NCI-H1930 (cell line): Measurements from ENCODE around the gene GLB1L3.
"Not testable (repeated sequence)": the region's sequence is repeated elsewhere in the genome, so short reads cannot be mapped to it uniquely, and the experiment has no call there.

Experiments used
- DNase-seq, 2 experiments: peaks; one replicate each; lab custom pipeline; 2025; lab: John Stamatoyannopoulos, UW

Gene GLB1L3

DNA sequence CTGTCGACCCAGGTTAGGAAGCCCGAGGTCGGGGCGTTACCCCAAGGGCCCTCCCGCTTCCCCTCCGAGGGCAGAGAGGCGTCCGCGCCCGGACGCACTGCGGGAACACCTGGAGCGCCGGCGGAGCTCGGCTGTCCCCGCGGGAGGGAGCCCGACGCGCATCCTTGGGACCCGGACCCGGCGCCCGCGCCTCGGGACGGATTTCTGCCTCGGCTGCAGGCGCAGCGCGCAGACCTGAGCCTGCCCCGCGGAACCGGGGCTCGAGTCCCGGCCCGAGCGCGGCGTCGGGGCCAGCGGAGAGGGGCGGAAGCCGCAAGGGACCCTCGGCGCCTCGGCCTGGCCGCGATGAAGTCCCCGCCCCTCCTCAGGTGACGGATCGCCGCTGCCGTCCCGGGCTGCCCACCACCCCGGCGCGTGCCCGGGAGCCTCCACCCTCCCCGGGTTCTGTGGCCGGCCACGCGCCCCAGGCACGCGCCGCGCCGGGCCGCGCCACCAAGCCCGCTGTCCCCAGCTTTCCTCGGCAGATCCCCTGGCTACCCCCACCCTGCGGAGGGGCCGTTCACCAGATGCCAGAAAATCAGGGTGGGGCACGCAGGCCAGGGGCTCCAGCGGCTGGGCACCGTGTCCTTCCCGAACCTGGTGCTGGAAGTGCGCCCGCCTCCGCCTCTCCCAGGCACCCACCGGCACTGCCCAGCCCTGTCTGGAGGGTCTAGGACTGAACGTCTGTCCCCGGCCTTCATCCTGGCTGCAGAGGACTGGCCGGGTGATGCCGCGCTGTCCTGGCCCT, 410 bp downstream of the GLB1L3 start:
- no peak for DNase-seq

DNA sequence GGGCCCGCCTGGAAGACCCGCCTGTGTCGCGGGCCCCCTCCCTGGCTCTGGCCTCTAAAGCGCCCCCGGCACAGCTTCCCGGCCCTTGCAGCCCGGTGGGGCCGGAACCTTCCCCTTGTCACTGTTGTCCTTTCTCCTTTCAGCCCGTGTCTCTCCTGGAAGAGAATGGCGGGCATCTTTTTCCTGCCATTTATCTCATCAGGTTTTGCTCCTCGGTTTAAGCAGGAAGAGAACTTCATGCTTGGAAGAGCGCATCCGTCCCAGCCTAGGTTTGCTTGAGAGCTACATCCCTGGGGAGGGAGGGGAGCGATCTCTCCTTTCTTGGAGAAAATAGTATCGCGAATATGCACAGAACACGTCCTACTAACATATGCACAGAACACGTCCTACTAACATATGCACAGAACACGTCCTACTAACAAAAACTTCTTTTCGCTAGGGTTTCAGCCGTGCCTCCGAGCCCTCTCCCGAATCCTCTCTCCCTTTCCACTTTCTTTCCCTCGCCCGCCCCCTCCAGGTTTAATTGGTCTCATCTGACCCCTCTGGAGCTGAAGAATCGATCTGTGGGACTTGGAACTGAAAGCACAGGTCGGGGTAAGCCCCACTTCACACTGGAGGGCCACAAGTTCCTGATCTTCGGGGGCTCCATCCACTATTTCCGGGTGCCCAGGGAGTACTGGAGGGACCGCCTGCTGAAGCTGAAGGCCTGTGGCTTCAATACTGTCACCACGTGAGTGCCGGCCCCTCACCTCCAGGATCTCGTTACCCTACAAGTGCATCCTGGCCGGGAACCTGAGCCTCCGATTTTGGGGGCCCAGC, 1.2 kb downstream of the GLB1L3 start:
- no peak for DNase-seq

DNA sequence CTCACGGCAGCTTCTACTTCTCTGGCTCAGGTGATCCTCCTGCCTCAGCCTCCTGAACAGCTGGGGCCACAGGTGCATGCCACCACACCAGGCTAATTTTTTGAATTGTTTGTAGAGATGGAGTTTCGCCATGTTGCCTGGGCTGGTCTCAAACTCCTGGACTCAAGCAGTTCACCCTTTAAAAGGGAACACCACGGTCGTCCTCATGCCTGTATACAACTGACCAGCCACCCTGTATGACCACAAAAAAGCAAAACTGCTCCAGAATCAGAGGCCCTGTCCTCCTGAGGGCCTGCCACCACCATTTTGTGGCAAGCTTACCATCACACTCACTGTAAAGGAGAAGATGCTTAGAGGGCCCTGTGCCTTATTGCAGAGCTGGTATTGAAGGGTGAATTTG, 2.2 kb downstream of the GLB1L3 start:
- no peak for DNase-seq

DNA sequence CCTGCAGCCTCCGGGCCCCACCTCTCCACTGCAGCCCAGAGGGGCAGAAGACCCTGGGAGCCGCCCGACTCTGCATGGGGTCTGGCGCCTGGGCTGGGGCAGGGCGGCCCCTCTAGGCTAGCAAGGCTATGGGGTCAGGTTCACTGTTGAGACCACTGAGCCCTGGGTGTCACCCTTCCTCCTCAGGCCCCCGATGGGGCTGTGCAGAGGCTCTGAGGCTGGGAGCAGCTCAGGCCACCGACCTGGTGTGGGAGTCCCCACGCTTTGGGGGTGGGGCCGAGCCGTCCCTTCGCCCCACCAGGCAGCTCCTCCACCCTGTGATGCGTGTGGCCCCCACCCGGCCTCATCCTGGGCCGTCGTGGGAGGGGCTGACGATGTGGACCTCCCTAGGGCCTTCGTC, 5.5 kb downstream of the GLB1L3 start:
- not testable (repeated sequence) for DNase-seq

DNA sequence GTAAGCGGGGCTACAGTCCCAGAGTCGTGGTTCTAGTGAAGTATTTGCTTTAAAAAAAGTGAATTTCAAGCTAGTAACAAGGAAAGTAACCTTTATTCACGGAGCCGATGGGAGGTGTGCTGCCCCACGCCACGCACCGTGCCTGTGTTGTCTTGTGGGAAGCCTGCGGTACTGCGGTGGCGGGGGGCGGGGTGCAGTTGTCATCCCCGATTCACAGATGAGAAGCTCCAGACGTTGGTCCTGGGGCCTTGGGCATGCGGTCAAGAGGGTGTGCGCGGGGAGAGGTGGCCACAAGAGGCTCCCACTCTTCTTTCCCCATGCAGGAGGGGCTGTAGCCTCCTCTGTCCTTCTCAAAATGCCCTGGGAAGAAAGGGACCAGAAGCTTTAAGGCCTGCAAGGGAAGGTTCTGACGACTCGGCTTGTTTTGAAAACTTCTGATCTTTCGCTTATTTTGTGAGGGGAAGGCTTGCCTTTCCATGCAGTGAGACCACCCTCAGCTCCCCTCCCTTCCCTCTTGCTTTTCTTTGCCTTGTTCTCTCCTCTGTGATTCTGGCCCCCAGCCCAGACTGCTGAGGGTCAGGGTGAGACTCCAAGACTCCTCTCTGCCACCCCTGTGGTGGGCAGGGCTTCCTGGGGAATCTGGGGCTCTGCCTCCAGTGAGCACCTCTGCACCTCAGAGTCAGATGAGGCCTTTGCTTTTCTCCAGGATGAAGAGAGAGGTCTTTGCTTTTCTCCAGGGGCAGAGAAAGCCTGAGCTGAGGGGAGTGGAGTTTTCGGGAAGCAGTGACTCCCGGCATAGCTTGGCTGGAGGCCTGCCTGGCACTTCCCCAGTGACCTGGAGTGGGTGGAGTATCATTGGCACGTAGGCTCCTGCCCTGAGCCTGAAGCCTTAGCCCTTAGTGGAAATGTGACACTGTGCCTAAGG, 6.2 kb downstream of the GLB1L3 start:
- DNase-seq: no peak

DNA sequence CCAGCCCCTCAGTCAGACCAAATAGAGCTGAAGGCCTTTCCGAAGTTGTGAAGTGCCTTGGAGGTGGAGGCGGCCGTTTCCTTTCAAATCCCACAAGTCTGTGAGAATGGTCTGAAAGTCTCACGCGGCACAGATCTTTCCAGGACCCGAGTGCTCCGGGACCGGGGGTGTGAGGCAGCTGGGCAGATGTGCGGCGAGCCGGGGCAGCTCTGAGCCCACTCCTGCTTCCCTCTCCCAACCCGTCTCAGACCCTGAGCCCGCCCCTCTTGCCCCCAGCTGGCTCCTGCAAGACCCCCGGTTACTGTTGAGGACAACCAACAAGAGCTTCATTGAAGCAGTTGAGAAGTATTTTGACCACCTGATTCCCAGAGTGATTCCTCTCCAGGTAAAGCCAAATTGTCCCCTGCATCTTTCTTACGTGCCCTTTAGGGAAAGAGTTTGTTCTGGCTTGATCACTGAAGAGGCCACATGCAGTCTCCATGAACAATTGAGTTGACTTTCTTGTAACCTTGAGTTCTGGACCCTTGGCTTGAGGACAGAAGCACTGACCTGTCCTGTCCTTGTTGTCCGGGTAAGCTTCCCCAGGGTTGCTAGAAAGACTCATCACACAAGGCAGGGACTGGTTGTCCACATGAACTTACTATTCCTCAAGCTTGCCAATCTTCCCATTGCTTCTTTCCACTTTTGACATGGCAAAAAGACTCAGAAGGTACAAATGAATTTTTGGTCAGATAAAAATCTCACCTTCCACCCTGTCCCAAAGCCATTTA, 7.5 kb downstream of the GLB1L3 start:
- no peak for DNase-seq

DNA sequence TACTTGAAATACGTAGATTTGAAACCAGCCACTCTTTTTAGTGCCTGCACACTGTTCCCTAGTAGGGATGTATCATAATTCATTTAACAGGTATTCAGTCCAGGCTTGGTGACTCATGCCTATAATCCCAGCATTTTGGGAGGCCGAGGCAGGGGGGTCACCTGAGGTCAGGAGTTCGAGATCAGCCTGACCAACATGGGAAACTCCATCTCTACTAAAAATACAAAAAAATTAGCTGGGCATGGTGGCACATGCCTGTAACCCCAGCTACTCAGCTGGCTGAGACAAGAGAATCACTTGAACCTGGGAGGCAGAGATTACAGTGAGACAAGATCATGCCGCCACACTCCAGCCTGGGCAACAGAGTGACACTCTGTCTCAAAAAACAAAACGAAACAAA, 8.2 kb downstream of the GLB1L3 start:
- DNase-seq: not testable (repeated sequence)

DNA sequence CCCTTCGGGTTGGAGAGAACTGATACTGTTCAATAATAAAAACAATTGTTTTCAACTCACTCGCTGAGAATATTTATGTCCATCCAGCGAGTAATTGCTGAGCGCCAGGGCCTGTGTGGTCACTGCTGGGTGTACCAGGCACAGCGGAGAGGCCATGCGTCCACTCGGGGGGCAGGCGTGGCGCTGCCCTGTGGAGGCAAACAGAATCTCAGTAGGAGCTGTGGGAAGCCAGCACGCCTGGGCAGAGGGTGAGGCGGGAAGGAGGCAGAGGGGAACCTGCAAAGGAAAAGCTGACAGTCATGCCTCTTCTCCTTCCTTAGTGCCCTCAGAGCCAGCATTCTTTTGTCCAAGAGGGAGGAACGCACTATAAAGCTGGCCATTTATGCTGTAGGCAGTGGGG, 11.4 kb downstream of the GLB1L3 start:
- DNase-seq: no peak

DNA sequence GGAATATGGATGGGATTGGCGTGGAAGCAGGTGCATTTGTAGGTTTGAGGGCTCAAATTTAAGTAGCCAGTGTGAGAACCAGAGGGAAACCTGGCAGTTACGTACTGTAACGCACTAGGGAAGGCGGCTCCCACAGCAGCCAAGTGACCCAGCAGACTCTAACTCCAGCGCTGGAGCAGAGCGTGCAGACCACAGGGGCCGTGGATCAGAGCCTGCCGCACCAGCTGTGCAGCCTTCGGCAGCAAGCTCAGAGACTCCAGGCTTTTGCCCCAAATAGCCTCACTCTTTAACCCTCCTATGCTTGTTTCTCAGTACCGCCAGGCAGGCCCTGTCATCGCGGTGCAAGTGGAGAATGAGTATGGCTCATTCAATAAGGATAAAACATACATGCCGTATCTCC, 12.3 kb downstream of the GLB1L3 start:
- no peak for DNase-seq

DNA sequence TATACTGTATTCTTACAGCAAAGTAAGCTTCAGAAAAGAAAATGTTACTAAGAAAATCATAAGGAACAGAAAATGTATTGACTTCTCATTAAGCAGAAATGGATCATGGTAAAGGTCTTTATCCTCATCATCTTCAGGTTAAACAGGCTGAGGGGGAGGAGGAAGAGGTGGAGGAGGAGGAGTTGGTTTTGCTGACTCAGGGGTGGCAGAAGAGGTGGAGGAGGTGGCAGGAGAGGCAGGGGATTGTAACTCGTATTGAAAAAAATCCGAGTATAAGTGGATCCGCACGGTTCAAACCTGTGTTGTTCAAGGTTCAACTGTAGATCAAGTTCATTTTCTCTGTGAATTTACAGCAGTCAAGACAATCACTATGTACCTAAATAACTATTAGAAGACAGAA, 13.0 kb downstream of the GLB1L3 start:
- no peak for DNase-seq

DNA sequence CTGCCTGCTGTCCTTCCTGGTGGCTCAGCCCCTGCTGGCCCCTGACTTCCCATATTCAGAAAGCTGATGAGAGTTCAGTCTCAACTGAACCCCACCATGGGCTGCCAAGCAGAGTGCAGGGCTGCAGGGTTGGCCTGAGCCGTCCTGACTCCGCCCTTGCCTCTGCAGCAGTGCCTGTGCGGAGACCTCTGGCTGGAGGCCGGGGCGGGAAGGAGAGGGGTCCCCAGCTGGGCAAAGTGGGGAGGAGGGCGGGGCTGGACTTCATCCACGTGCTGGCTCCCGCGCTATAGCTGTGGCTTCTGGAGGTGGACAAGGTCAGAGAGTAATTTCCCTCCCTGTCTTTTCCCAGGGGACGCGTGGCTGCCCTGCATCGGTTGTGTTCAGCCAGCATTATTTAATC, 13.6 kb downstream of the GLB1L3 start:
- DNase-seq: no peak

DNA sequence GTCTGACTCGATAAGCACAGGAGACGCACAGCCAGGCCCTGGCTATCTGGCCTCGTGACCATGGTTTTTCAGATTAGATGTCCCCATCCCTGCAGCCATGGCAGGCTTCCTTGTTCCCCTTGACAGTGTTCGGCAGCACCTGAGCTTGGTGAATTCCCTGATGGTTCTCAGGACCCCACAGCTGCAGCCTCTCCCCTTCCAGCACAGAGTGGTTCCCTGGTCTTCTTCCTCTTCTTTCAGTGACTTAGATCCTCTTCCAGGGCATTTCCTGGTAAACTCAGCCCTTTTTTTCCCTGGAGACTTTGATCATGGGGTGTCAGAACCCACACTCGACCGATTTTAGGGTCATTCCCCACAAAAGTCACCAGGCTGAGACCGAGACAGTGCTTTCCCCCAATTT, 14.5 kb downstream of the GLB1L3 start:
- no peak for DNase-seq

DNA sequence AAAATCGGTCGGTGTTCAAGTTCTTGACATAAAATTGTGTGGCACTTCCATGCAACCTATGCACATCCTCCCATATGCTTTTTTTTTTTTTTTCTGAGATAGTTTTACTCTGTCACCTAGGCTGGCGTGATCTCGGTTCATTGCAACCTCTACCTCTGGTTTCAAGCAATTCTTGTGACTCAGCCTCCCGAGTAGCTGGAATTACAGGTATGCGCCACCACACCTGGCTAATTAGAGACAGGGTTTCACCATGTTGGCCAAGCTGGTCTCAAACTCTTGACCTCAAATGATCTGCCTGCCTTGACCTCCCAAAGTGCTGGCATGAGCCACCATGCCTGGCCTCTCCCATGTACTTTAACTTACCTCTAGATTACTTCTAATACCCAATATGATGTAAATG, 15.0 kb downstream of the GLB1L3 start:
- DNase-seq: no peak

DNA sequence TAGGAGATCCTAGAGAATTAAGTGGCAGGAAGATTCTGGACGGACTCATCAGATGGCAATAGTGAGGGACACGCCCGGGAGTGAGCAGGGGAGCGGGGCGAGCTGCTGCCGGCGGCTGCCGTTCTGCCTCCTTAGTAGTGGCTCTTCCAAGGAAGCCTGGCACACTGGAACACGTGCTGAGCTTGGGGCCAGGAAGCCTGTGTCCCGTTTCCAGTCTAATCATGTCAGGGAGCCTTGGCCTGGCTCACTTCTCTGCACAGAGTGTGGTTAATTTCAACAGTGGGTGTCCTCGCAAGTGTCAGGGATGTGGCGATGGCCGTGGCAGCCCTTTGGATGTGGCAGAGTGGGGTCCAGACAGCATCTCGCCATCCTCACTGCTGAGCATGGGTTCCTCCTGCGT, 16.5 kb downstream of the GLB1L3 start:
- no peak for DNase-seq

DNA sequence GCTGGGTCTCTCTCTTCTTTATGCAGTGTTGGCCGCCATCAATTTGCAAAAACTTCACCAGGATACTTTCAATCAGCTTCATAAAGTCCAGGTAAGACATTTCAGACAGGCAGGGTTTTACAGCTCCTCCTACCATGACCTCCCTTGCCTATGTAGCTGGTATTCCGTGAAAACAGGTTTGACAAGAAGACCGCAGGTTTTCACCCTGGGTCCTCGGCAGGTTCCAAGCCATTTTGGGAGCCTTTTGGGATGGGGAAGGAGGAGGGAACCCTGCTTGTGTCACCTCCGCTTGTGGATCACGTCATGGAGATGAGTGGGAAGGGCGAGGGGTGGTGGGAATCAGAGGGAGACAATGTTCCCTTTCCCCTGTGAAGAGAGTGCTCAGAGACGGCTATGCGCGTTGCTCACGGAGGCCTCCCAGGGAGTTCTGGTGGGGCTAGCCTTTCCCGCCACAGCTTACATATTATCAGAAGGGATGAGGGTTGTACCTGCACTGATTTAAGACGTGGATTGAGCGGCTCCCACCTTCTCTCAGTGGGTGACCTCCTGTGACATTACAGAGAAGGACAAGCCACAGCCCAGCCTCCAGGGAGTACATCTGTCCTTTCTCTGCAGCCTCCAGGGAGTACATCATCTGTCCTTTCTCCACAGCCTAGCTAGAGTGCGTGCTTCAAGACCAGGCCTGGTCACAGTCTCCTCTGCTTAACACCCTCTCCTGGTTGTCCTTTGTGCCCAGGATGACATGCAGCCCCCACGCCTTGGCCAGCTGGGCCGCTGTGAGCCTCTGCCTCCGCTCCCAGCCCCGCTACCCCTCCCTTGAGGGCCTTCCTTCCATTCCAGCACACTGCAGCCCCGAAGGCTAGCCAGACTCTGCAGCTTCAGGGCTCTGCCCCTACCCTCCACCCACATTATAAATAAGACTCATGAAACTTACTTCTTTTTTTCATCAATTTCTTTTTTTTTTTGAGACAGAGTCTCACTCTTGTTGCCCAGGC, 17.2 kb downstream of the GLB1L3 start:
- no peak for DNase-seq

DNA sequence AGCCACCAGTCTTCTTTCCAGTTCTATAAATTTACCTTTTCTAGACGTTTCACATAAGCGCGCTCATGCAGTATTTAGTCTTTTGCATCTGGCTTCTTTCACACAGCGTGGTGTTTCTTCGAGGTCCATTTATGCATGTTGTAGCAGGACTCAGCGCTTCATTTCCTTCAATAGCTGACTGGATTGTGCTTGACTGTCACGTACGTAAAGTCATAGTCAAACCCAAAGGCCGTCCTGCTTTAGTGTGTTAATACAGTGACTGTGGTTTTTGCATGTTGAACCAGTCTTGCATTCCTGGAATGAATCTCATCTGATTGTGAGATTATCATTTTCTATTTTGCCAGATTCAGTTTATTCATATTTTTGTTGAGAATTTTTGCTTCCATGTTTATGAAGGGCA, 18.5 kb downstream of the GLB1L3 start:
- no peak for DNase-seq

DNA sequence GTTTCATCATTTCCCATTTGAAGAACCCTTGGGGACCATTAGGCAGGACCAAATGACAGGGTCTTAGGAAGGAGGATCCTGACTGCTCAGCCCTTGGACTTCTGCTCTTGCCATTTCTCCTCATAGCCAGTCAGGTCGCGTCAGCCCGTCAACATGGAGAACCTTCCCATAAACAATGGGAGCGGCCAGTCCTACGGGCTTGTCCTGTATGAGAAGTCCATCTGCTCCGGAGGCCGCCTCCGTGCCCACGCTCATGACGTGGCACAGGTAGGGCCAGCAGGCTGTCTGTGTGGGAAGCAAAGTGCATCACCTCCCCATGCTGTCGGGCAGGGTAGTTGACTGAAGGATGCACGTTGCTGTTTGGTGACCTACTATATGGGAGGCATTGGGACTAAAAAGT, 36.0 kb downstream of the GLB1L3 start:
- DNase-seq: no peak

DNA sequence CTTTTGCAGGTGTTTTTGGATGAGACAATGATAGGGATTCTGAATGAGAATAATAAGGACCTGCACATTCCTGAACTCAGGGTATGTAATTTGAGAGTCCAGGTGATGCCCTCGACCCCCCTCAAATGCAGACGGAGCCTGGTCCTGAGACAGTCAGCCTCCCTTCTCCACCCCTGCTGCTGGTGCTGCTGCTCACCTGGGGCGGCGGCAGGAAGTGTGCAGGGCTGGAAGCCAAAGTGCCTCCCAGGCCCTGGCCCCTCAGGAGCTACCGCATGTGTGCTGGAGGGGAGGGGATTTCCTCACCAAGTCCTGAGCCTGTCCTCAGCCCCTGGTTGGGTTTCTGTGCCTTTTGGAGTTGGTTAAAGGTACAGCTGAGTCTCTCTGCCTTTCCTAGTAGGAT, 36.6 kb downstream of the GLB1L3 start:
- DNase-seq: no peak

DNA sequence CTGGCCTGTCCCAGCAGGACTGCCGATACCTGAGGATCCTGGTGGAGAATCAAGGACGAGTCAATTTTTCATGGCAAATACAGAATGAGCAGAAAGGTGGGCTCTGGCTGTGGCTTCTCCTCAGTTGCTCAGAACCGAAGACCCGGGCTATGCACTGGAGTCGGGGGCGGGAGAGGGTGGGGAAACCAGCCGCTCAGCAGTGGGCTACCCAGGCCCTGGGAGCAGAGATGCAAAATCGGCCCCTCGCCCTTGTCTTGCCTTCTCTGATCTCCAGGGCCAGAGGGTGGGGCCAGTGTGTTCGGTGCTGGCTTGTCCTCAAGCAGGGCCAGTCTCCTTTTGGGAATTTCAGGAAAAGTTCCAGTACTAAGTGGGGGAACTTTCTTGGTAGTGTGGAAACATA, 37.2 kb downstream of the GLB1L3 start:
- no peak for DNase-seq

DNA sequence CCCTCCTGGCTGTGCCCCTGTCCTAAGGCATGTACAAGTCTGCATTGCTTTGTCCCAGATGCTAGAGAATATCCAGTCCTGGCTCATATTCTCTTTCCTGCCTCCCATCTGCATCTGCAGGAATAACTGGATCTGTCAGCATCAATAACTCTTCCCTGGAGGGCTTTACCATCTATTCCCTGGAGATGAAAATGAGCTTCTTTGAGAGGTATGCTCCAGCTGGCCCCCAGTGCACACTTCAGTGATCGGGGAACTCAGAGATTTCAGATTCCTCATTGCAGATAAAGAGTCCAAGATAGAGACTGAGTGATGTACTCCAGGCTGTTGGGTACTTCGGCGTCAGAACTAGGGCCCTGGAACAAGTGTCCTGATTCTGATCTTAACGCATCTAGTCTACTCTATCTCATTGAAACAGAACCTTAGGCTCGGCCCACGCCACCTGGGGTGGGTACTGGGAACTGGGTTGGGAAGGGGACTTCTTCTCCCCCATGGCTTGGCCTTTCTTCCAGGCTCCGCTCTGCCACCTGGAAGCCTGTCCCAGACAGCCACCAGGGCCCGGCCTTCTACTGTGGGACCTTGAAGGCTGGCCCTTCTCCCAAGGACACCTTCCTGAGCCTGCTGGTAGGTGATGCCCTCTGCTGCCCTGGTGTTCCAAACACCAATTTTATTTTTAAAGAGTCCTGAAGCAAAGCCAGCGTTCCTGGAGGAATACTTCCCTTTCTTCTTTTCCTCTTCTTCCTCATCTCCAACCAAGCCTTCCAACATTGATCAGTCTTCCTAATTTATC, 37.8 kb downstream of the GLB1L3 start:
- no peak for DNase-seq
